ENCODE data around the gene DLGAP3.
A peak's percentile ranks its signal among the peaks of the same experiment; 100 is the strongest.

Gene DLGAP3

DNA sequence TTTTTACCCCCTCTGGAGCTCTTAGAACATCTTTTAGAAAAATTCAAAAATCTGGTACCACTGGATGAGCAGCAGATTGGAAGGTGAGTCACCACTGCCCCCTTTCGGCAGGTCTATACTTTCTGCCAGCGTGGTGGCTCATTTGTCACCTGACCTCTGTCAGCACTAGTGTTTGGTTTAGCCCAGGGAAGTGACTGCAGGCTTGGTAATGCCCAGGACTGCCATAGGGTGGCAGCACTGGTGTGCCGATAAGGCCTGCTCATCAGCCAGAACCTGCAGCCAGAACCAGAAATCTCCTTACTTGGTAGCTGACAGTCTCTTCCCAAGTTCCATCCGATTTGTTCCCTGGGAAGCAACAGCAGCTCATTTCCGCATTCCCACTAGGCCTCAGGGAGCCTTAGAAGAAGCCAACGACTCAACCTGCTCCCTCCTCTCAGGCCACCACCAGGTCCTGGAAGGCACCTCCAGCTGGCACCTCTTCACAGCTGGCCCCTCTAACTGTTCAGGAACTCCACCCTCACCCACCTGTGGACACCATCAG, 76.7 kb downstream of the DLGAP3 start:
- DNase-seq (ENCODE audit: insufficient read length, low spot score), result peak; percentile 92
- no peak for TF ChIP-seq POLR2A (IDR thresholded peaks at IDR 0.05; ENCODE audit: low read depth, low read length)
- peak; percentile 97 for FAIRE-seq

- DNase-seq (ENCODE audit: insufficient read length, low spot score), result no peak
- no peak for TF ChIP-seq POLR2A (IDR thresholded peaks at IDR 0.05; ENCODE audit: low read depth, low read length)
- no peak for FAIRE-seq
Measured at GRCh38 chr1:34851431-34852105, 77.9 kb downstream of the DLGAP3 start.

- DNase-seq (ENCODE audit: insufficient read length, low spot score) (no peak), FAIRE-seq (no peak)
- no peak for TF ChIP-seq POLR2A (IDR thresholded peaks at IDR 0.05; ENCODE audit: low read depth, low read length)
Measured at GRCh38 chr1:34850382-34850781, 79.1 kb downstream of the DLGAP3 start.

DNA sequence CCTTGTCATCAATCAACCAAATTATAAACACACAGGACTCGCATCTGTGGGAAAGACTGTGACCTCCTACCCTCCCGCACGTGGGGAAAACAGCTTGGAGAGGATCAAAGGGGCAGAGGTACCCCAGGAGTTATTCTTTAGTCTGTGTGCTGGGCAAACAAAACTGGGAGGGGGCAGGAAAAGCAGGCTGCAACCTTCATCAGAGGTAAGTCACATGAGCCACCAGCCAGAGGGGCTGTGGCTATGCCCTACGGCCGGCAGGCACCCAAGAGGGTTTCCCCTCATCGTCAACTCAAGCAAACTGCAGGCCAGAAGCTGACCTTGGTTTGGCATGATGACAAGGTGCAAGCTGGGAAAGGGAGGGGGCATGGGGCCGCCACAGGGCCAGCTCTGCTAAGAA, 82.4 kb downstream of the DLGAP3 start:
- TF ChIP-seq POLR2A (IDR thresholded peaks at IDR 0.05; ENCODE audit: low read depth, low read length), result no peak
- DNase-seq (ENCODE audit: insufficient read length, low spot score), result no peak
- no peak for FAIRE-seq

DNA sequence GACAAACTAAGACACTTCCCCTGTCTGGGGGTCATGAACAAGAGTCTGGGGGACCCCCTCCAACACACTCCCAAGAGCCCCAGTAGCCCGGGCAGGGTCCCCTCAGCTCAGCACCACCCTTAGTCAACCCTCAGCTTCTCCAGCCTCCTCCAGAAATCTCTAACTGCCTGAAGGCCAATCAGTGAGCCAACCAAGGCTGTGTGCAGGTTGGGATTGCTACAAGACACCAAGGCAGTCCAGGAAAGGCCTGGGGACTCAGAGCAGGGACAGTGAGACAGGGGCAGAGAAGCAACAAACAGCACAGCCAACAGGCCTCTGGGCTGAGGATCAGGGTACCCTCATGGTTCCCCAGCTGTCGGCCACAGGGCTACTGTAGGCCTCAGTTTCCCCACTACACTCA, 83.2 kb downstream of the DLGAP3 start:
- FAIRE-seq (no peak), DNase-seq (ENCODE audit: insufficient read length, low spot score) (no peak)
- no peak for TF ChIP-seq POLR2A (IDR thresholded peaks at IDR 0.05; ENCODE audit: low read depth, low read length)

GRCh38 chr1:34845131-34845901, 84.1 kb downstream of the DLGAP3 start:
- FAIRE-seq, result no peak
- no peak for TF ChIP-seq POLR2A (IDR thresholded peaks at IDR 0.05; ENCODE audit: low read depth, low read length)
- DNase-seq (ENCODE audit: insufficient read length, low spot score), result no peak

DNA sequence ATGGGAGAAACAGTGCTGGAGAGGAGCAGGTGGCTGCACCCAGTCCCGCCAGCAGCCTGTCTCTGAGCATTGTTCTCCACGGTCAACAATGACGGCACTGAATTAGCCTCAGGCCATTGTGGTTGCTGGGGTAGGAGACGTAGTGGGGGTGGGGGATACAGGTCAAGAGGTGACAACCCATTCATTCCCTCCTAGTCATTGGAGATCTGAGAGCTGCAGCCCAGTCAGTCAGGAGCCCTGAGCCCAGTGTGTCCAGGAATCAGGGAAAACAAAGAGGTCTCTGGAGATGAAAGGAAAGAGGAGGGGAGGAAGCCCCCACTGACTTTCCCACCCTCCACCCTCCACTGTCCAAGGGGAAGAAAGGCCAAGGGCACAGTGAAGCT, 85.2 kb downstream of the DLGAP3 start:
- DNase-seq (ENCODE audit: insufficient read length, low spot score) (no peak), FAIRE-seq (no peak)
- TF ChIP-seq POLR2A (IDR thresholded peaks at IDR 0.05; ENCODE audit: low read depth, low read length), result no peak

DNA sequence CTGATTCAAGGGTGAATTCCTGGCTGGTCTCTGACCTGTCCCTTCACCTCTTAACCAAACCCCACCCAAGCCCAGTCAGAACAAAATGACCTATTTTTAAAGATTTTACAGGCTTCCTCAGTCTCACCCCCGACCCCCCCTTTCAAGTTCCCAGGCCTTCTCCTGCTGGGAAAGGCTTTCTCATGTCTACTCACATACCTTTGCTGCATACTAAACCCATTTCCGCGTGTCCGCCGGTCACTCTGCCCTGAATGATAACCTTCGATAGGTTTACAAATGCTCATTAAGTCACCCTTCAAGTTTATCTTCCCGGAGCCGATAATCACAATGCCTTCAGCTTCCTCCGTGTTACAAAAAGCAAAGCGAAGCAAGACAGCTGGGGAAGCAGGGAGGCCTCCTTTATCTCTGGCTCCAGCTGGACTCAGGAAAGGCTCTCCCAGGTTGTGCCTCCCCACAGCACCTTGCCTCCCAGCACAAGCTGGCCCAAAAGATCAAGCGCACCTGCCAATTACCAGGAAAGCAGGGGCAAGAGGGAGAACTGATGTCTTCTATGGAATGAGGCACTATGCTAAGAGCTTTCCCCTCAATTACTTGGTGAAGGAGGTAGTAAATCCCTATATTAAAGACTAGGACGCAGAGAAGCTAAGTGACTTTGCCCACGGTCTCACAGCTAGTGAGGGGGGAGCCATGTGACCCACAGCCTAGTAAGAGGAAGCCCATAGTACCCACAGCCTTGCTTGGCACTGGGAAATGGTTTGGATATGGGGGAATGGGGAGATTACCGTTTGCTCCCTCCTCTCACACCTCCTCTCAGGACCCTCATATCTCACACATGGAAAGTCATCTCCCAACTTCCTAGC, 85.8 kb downstream of the DLGAP3 start:
- FAIRE-seq (no peak), DNase-seq (ENCODE audit: insufficient read length, low spot score) (no peak)
- TF ChIP-seq POLR2A (IDR thresholded peaks at IDR 0.05; ENCODE audit: low read depth, low read length), result no peak

- no peak for DNase-seq (ENCODE audit: insufficient read length, low spot score)
- TF ChIP-seq POLR2A (IDR thresholded peaks at IDR 0.05; ENCODE audit: low read depth, low read length), result no peak
- FAIRE-seq, result no peak
Measured at GRCh38 chr1:34842952-34843371, 86.5 kb downstream of the DLGAP3 start.

GRCh38 chr1:34842073-34842472, 87.4 kb downstream of the DLGAP3 start:
- no peak for TF ChIP-seq POLR2A (IDR thresholded peaks at IDR 0.05; ENCODE audit: low read depth, low read length)
- DNase-seq (ENCODE audit: insufficient read length, low spot score), result no peak
- no peak for FAIRE-seq

DNA sequence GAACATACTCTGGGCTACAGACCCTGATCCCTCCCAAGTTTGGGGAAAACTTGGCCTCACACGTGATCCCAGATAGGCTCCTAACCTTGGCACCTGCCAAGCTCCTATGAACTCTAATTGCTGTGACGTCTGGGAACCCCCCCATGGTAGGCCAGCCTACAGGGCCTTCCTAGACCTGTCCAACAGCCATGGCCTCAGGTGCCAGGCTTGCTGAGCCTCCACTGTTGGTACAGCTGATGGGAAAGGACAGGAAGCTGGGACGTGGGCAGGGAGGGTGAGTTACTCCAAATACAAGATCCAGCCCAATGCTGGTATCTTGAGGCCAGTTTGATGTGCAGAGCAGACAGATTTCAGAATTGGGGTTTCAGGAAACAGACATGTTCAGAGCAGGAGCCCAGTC, 89.0 kb downstream of the DLGAP3 start:
- TF ChIP-seq POLR2A (IDR thresholded peaks at IDR 0.05; ENCODE audit: low read depth, low read length), result no peak
- FAIRE-seq (no peak), DNase-seq (ENCODE audit: insufficient read length, low spot score) (no peak)

GRCh38 chr1:34839526-34840305, 89.7 kb downstream of the DLGAP3 start:
- no peak for TF ChIP-seq POLR2A (IDR thresholded peaks at IDR 0.05; ENCODE audit: low read depth, low read length)
- FAIRE-seq, result no peak
- no peak for DNase-seq (ENCODE audit: insufficient read length, low spot score)

DNA sequence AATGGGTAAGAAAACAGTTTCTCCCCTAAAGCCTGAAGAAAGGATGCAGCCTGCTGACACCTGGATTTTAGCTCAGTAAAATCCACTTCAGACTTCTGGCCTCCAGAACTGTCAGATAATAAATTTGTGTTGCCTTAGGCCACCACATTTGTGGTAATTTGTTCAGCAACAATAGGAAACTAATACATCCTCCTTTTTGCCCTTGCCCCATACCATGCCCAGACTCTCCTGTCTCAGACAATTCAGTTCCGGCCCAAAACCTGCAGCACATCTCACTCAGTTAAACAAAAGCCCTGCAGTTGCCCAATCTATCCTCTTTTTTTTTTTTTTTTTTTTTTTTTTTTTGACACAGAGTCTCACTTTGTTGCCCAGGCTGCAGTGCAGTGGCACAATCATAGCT, 95.7 kb downstream of the DLGAP3 start:
- TF ChIP-seq POLR2A (IDR thresholded peaks at IDR 0.05; ENCODE audit: low read depth, low read length), result no peak
- DNase-seq (ENCODE audit: insufficient read length, low spot score) (no peak), FAIRE-seq (no peak)

Data from H54 (cell line).